ENCODE results near the gene CIROP.
A peak's percentile ranks its signal among the peaks of the same experiment; 100 is the strongest.

Gene CIROP

GRCh38 chr14:23056956-23057756 is 47.6 kb downstream of the CIROP start, which contains the start of gene CDH24:
Gene CDH24, minus strand, starts transcription at chr14:23057520. Its CDS starts 1,787 bp downstream, at chr14:23055733.
- Histone ChIP-seq H3K36me3 (peaks cover 31 to 40% (median 36%) of the 10 kb centered on the region in 11 experiments), H3K27ac (peak within 1 kb of the TSS in 9 of 11 experiments; percentile 11 to 66 (median 59); a peak in 17 of 22 replicates), H3K4me2 (peak within 1 kb of the TSS; percentile 93 to 100 (median 99)), H3K27me3 (peaks cover 3 to 11% (median 8%) of the 10 kb centered on the region in 11 experiments; a peak in 15 of 22 replicates), H3K4me3 (peak within 1 kb of the TSS; percentile 65 to 78 (median 72)), H3K4me1 (peaks cover 14 to 66% (median 42%) of the 10 kb centered on the region in 10 experiments; a peak in 19 of 20 replicates), H3K9ac (peak within 1 kb of the TSS; percentile 64 to 82 (median 75)), H4K20me1 (peaks cover 30 to 68% (median 41%) of the 10 kb centered on the region in 11 experiments; a peak in 21 of 22 replicates), H3K9me3 (replicated peaks in 1 of 11) (no peaks in the 10 kb centered on the region)
- no peak for TF ChIP-seq Cebpa-rat (IDR thresholded peaks at IDR 0.05)

DNA sequence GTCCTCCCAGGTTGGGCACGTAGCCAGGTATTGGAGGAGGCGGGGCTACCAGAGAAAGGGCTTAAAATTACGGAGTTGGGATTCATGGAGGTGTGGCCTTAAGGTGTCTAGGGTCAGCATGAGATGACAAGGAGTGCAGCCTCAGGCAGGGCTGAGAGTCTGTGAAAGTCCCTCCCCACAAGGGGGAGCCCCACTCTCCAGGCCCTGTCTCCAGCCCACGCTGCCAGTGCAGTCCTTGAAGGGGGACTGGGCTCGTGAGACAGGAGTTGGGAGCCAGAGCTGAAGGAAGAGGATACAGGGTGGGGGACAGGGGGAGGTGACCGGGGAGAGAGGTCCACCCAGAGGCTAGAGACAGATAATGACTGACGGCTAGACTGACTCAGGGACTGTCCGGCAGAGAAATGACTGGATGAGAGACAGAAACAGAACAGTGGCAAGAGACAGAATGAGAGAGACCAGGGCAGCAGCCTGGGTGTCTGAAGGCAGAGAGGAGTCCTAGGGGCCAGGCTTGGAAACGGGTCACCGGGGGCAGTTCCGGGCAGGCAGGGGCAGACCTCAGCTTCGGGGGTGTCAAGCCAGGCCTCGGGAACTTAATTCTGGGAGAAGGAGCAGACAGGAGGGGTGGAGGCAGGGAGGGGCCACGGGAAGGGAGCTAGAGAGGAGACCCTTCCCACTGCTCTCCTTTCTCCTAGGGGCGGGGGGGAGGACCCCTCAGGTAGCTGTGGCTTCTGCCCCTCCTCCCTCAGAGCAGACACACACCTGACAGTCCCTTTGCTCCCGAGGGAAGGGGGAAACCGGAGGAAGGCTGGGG is 48.4 kb downstream of the CIROP start:
- peak overlapping the region; percentile 45 to 82 (median 74); a peak in 18 of 22 replicates for H3K9ac ChIP-seq
- peaks cover 27 to 33% (median 31%) of the 10 kb centered on the region in 11 experiments for H3K36me3 ChIP-seq
- H3K9me3 ChIP-seq (replicated peaks in 1 of 11): no peaks in the 10 kb centered on the region
- H3K27me3 ChIP-seq: peaks cover 3 to 11% (median 8%) of the 10 kb centered on the region in 11 experiments; a peak in 15 of 22 replicates
- H3K4me1 ChIP-seq: peaks cover 14 to 66% (median 42%) of the 10 kb centered on the region in 10 experiments; a peak in 19 of 20 replicates
- peak overlapping the region; percentile 93 to 100 (median 99) for H3K4me2 ChIP-seq
- peaks cover 30 to 60% (median 37%) of the 10 kb centered on the region in 11 experiments; a peak in 21 of 22 replicates for H4K20me1 ChIP-seq
- peak overlapping the region; percentile 65 to 78 (median 72) for H3K4me3 ChIP-seq
- TF ChIP-seq Cebpa-rat (IDR thresholded peaks at IDR 0.05): no peak
- peak overlapping the region in 1 of 11 experiments; percentile 6; a peak in 4 of 22 replicates for H3K27ac ChIP-seq

- Histone ChIP-seq H3K9ac (peak overlapping the region in 6 of 11 experiments; percentile 23 to 82 (median 78); a peak in 6 of 22 replicates), H3K4me2 (peak overlapping the region in 10 of 11 experiments; percentile 96 to 100 (median 99); a peak in 18 of 22 replicates), H3K9me3 (replicated peaks in 1 of 11) (no peaks in the 10 kb centered on the region), H3K27me3 (peaks cover 3 to 11% (median 8%) of the 10 kb centered on the region in 11 experiments; a peak in 15 of 22 replicates), H3K36me3 (peaks cover 21 to 26% (median 24%) of the 10 kb centered on the region in 11 experiments), H3K4me1 (peaks cover 19 to 61% (median 40%) of the 10 kb centered on the region in 10 experiments; a peak in 19 of 20 replicates), H3K27ac (0 out of 22 replicates have a peak overlapping the region, but pooled peaks of 1 of the 11 experiments have one; percentile 29), H3K4me3 (no peak overlapping the region), H4K20me1 (peaks cover 25 to 53% (median 32%) of the 10 kb centered on the region in 11 experiments; a peak in 21 of 22 replicates)
- no peak for TF ChIP-seq Cebpa-rat (IDR thresholded peaks at IDR 0.05)
These were observed 49.1 kb downstream of the CIROP start for GRCh38 chr14:23055621-23056144.

GRCh38 chr14:23055147-23055550 is 49.6 kb downstream of the CIROP start:
- Histone ChIP-seq H3K27me3 (peaks cover 3 to 11% (median 8%) of the 10 kb centered on the region in 11 experiments; a peak in 15 of 22 replicates), H3K27ac (0 out of 22 replicates have a peak overlapping the region, but pooled peaks of 1 of the 11 experiments have one; percentile 29), H3K4me1 (peaks cover 19 to 55% (median 36%) of the 10 kb centered on the region in 10 experiments; a peak in 19 of 20 replicates), H3K9me3 (replicated peaks in 1 of 11) (no peaks in the 10 kb centered on the region), H3K36me3 (peaks cover 16 to 21% (median 19%) of the 10 kb centered on the region in 11 experiments), H3K4me3 (no peak overlapping the region), H3K4me2 (peak overlapping the region in 6 of 11 experiments; percentile 96 to 100 (median 100); a peak in 10 of 22 replicates), H4K20me1 (peaks cover 20 to 48% (median 27%) of the 10 kb centered on the region in 11 experiments; a peak in 21 of 22 replicates), H3K9ac (peak overlapping the region in 3 of 11 experiments; percentile 26 to 82 (median 81); a peak in 4 of 22 replicates)
- TF ChIP-seq Cebpa-rat (IDR thresholded peaks at IDR 0.05): no peak

- Histone ChIP-seq H4K20me1 (peaks cover 11 to 39% (median 17%) of the 10 kb centered on the region in 11 experiments; a peak in 21 of 22 replicates), H3K36me3 (peaks cover 7 to 12% (median 10%) of the 10 kb centered on the region in 11 experiments), H3K4me3 (no peak overlapping the region), H3K4me2 (no peak overlapping the region), H3K9me3 (replicated peaks in 1 of 11) (no peaks in the 10 kb centered on the region), H3K27me3 (peaks cover 3 to 11% (median 8%) of the 10 kb centered on the region in 11 experiments; a peak in 15 of 22 replicates), H3K27ac (no peak overlapping the region), H3K9ac (no peak overlapping the region), H3K4me1 (peaks cover 18 to 46% (median 31%) of the 10 kb centered on the region in 10 experiments; a peak in 19 of 20 replicates)
- no peak for TF ChIP-seq Cebpa-rat (IDR thresholded peaks at IDR 0.05)
These were observed 50.6 kb downstream of the CIROP start for GRCh38 chr14:23054000-23054811.

GRCh38 chr14:23053426-23053825 is 51.4 kb downstream of the CIROP start:
- Histone ChIP-seq H3K4me2 (no peak overlapping the region), H3K27ac (no peak overlapping the region), H4K20me1 (peaks cover 4 to 31% (median 9%) of the 10 kb centered on the region in 11 experiments; a peak in 21 of 22 replicates), H3K4me3 (no peak overlapping the region), H3K9ac (peak overlapping the region in 2 of 11 experiments; percentile 30 to 44; a peak in 2 of 22 replicates), H3K36me3 (peaks cover 0 to 4% (median 2%) of the 10 kb centered on the region in 11 experiments; a peak in 8 of 22 replicates), H3K4me1 (peaks cover 18 to 38% (median 25%) of the 10 kb centered on the region in 10 experiments; a peak in 19 of 20 replicates), H3K9me3 (replicated peaks in 1 of 11) (no peaks in the 10 kb centered on the region), H3K27me3 (peaks cover 3 to 11% (median 8%) of the 10 kb centered on the region in 11 experiments; a peak in 15 of 22 replicates)
- no peak for TF ChIP-seq Cebpa-rat (IDR thresholded peaks at IDR 0.05)

DNA sequence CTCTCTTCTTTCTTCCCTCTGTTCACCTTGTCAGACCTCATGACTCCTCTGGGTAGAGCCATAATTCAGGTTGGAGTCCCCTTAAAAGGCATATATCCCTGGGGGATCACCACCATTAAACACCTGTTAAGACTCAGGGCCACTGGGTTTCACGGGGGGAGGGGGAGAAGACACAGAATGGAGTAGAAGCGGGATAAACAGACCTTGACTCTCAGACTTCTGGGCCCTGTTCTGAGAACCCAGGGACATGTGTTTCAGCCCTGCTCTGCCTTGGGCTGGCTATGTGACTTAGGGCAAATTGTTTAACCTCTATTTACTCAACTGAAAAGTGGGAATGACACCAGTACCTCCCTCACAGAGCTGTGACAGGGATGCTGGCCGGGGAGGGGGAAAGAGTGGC is 52.1 kb downstream of the CIROP start:
- no peak for TF ChIP-seq Cebpa-rat (IDR thresholded peaks at IDR 0.05)
- Histone ChIP-seq H3K9ac (peak overlapping the region in 3 of 11 experiments; percentile 18 to 44 (median 20); a peak in 2 of 22 replicates), H3K27me3 (peaks cover 3 to 11% (median 8%) of the 10 kb centered on the region in 11 experiments; a peak in 15 of 22 replicates), H3K27ac (no peak overlapping the region), H3K4me3 (no peak overlapping the region), H4K20me1 (peaks cover 0 to 23% (median 4%) of the 10 kb centered on the region in 11 experiments; a peak in 13 of 22 replicates), H3K4me1 (peaks cover 16 to 31% (median 21%) of the 10 kb centered on the region in 10 experiments; a peak in 19 of 20 replicates), H3K4me2 (no peak overlapping the region), H3K36me3 (no peaks in the 10 kb centered on the region; a peak in 2 of 22 replicates), H3K9me3 (replicated peaks in 1 of 11) (no peaks in the 10 kb centered on the region)

All from BLaER1 treated with 17β-estradiol and CSF1 and Interleukin-3, amounts not matched to agents 10 nM and 100 nM (cell line).